SK-MEL-5 (cell line): ENCODE results near the gene METRNL. TPM values are rescaled to one million over a fixed set of nuclear protein-coding genes. Genes with fewer than 3 reads are reported as not detected.
A peak's percentile ranks its signal among the peaks of the same experiment; 100 is the strongest.
"Not testable (repeated sequence)": the region's sequence is repeated elsewhere in the genome, so short reads cannot be mapped to it uniquely, and the experiment has no call there.

Source experiments
- DNase-seq: peaks from one replicate; pipeline ENCODE4 v3.0.0-alpha.2; 2016; ENCODE audit warnings: low read depth, low spot score
- in situ Hi-C: cut with HindIII; loops from 2 replicates; pipeline ENCODE4 v1.10.0; 2016; ENCODE audit warnings: low sequenced_read_pairs, high pct_unique_total_duplicates, low pct_unique_long_range_greater_than_20kb
- total RNA-seq: library from RNA; depleted of rRNA; stranded (reverse); fragments of >200 nt; shearing (Covaris generic); gene quantifications from 2 replicates; pipeline ENCODE4 v1.2.3, GENCODE V29; 2014

METRNL gene
- total RNA-seq, 1 experiment from 2014 or later, result 19.7 TPM

- in situ Hi-C loops, DNase-seq: not testable (repeated sequence)
These were observed 31.5 kb upstream of the METRNL start for GRCh38 chr17:83047818-83048475.

- DNase-seq, result no peak
- in situ Hi-C loops, result no loop called here
These were observed 28.6 kb upstream of the METRNL start for GRCh38 chr17:83050651-83051395.

- in situ Hi-C loops, result no loop called here
- peak; percentile 96 for DNase-seq
These were observed 27.8 kb upstream of the METRNL start for GRCh38 chr17:83051396-83052240.

GRCh38 chr17:83052241-83052564, 27.2 kb upstream of the METRNL start:
- in situ Hi-C loops, result no loop called here

GRCh38 chr17:83053021-83053681, 26.3 kb upstream of the METRNL start:
- no peak for DNase-seq
- in situ Hi-C loops, result no loop called here

More at GRCh38 chr17:83052241-83052564, 27.2 kb upstream of the METRNL start:
- no peak for DNase-seq

GRCh38 chr17:83053739-83054451, 25.5 kb upstream of the METRNL start:
- in situ Hi-C loops, result no loop called here
- DNase-seq, result no peak

- in situ Hi-C loops, result no loop called here
These were observed 24.8 kb upstream of the METRNL start for GRCh38 chr17:83054518-83055125.

GRCh38 chr17:83055176-83055575, 24.2 kb upstream of the METRNL start:
- DNase-seq, in situ Hi-C loops: not testable (repeated sequence)

More at GRCh38 chr17:83054518-83055125, 24.8 kb upstream of the METRNL start:
- no peak for DNase-seq

- in situ Hi-C loops, result no loop called here
- no peak for DNase-seq
These were observed 23.4 kb upstream of the METRNL start for GRCh38 chr17:83055911-83056582.

GRCh38 chr17:83056583-83057396, 22.6 kb upstream of the METRNL start:
- no peak for DNase-seq
- in situ Hi-C loops, result no loop called here

GRCh38 chr17:83057397-83057761, 22.0 kb upstream of the METRNL start:
- no peak for DNase-seq
- in situ Hi-C loops, result no loop called here

- in situ Hi-C loops, result no loop called here
- DNase-seq, result no peak
These were observed 21.6 kb upstream of the METRNL start for GRCh38 chr17:83057793-83058265.

GRCh38 chr17:83058266-83058798, 21.1 kb upstream of the METRNL start:
- DNase-seq, result no peak
- in situ Hi-C loops, result no loop called here

- no peak for DNase-seq
- in situ Hi-C loops, result no loop called here
These were observed 17.8 kb upstream of the METRNL start for GRCh38 chr17:83061586-83061985.

GRCh38 chr17:83062011-83062817, 17.2 kb upstream of the METRNL start:
- DNase-seq, result no peak
- in situ Hi-C loops, result no loop called here
